Measurements from ENCODE around the gene FYN.
"Not testable (repeated sequence)": the region's sequence is repeated elsewhere in the genome, so short reads cannot be mapped to it uniquely, and the experiment has no call there.

The FYN gene

GRCh38 chr6:111786151-111786550 is 87.1 kb downstream of the FYN start:
- not testable (repeated sequence) for H3K27ac ChIP-seq (ENCODE audit: low read depth, low read length); H3K27me3 ChIP-seq (ENCODE audit: control insufficient read depth, insufficient read depth, low read length); H3K9me3 ChIP-seq (ENCODE audit: control insufficient read depth, insufficient read depth, low read depth, low read length); H3K36me3 ChIP-seq (ENCODE audit: control insufficient read depth, insufficient read depth, low read length); H3K4me3 ChIP-seq (ENCODE audit: low read depth, low read length); H3K9ac ChIP-seq (ENCODE audit: low read length)
- peaks cover 15% of the 10 kb centered on the region for H3K4me1 ChIP-seq (ENCODE audit: control insufficient read depth, insufficient read depth, low read length)

DNA sequence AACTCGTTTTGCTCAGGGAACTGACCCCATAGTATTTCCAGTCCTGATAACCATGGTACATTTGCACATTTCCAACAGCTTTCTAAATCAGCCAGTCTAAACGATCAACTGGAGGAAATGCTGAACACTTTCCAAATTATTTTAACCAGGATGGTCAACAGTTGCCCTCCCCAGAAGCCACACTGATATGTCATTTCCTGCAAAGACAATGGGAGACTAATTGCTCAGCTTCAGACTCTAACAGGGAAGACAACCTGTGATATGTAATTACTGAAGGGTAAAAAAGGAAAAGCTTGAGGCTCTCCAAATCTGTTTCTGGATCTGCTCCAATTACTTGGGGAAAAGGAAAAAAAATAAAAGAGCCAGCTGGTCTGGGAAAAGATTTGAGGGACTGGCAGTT is 88.8 kb downstream of the FYN start:
- no peak overlapping the region for H3K9ac ChIP-seq (ENCODE audit: low read length)
- H3K36me3 ChIP-seq (ENCODE audit: control insufficient read depth, insufficient read depth, low read length), result no peaks in the 10 kb centered on the region
- H3K4me3 ChIP-seq (ENCODE audit: low read depth, low read length), result no peak overlapping the region
- H3K27me3 ChIP-seq (ENCODE audit: control insufficient read depth, insufficient read depth, low read length), result no peaks in the 10 kb centered on the region
- H3K27ac ChIP-seq (ENCODE audit: low read depth, low read length), result no peak overlapping the region
- H3K4me1 ChIP-seq (ENCODE audit: control insufficient read depth, insufficient read depth, low read length), result peaks cover 17% of the 10 kb centered on the region
- H3K9me3 ChIP-seq (ENCODE audit: control insufficient read depth, insufficient read depth, low read depth, low read length), result no peaks in the 10 kb centered on the region

DNA sequence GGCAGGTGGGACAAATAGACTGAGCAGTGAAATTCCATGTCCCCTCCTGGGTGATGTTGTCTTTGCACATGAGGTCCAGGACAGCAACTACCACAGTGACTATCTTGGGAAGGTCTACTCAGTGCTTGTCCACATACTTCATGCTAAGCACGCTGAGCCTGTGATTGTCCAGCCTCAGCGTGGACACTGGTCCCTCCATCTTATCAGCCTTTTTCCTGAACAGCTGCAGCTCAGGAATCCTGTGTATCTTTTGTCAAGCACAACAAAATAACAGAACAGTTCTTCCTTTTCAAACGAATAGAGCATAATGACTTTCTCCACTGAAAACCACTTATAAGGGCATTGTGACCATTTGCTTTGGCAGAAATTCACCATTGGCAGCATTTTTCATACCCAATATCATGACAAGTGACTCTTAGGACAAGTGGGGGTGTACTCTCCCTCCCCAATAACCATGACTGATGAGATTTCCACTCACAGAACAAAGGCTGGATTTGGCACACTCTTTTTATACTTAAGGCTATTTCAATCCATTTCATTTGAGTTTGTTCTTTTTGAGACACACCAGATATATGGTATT is 90.3 kb downstream of the FYN start:
- Histone ChIP-seq H3K27me3 (ENCODE audit: control insufficient read depth, insufficient read depth, low read length) (no peaks in the 10 kb centered on the region), H3K9ac (ENCODE audit: low read length) (no peak overlapping the region), H3K9me3 (ENCODE audit: control insufficient read depth, insufficient read depth, low read depth, low read length) (no peaks in the 10 kb centered on the region), H3K4me1 (ENCODE audit: control insufficient read depth, insufficient read depth, low read length) (peaks cover 13% of the 10 kb centered on the region), H3K27ac (ENCODE audit: low read depth, low read length) (no peak overlapping the region), H3K4me3 (ENCODE audit: low read depth, low read length) (no peak overlapping the region), H3K36me3 (ENCODE audit: control insufficient read depth, insufficient read depth, low read length) (no peaks in the 10 kb centered on the region)

- Histone ChIP-seq H3K9ac (ENCODE audit: low read length) (no peak overlapping the region), H3K4me3 (ENCODE audit: low read depth, low read length) (no peak overlapping the region), H3K27ac (ENCODE audit: low read depth, low read length) (no peak overlapping the region), H3K27me3 (ENCODE audit: control insufficient read depth, insufficient read depth, low read length) (no peaks in the 10 kb centered on the region), H3K36me3 (ENCODE audit: control insufficient read depth, insufficient read depth, low read length) (no peaks in the 10 kb centered on the region), H3K4me1 (ENCODE audit: control insufficient read depth, insufficient read depth, low read length) (peaks cover 16% of the 10 kb centered on the region), H3K9me3 (ENCODE audit: control insufficient read depth, insufficient read depth, low read depth, low read length) (no peaks in the 10 kb centered on the region)
Observed at GRCh38 chr6:111782192-111782809, 91.0 kb downstream of the FYN start.

DNA sequence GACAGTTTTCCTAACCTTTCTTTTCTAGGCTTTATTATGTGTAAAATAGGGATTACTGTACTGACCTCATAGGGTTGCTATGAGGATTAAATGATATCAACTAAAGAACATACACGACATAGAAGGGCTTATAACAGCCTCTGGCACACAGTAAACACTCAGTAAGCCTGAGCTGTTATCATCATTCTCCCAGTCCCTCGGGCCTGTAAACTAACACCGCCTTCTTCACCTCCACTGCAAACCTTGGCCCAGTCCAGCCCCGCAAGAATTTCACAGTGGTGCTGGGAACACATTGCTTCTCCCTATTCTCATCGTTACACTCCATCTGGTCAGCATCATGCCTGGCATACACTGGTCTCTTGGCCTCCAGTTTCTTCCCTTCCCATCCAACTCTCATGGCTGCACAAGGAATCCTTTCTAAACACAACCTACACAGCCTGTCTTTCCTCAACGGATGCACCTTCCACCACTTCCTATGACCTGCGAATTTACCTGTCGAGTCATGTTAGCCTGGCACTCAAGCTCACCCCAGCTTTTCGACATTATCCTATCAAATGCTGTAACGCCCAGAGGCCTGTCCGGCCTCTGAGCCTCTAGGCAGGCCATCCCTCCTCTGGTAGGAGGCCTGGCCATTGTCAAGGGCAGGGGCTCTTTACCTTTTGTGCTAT is 92.1 kb downstream of the FYN start:
- Histone ChIP-seq H3K9ac (ENCODE audit: low read length) (no peak overlapping the region), H3K27ac (ENCODE audit: low read depth, low read length) (no peak overlapping the region), H3K4me3 (ENCODE audit: low read depth, low read length) (no peak overlapping the region), H3K9me3 (ENCODE audit: control insufficient read depth, insufficient read depth, low read depth, low read length) (no peaks in the 10 kb centered on the region), H3K27me3 (ENCODE audit: control insufficient read depth, insufficient read depth, low read length) (no peaks in the 10 kb centered on the region), H3K36me3 (ENCODE audit: control insufficient read depth, insufficient read depth, low read length) (no peaks in the 10 kb centered on the region), H3K4me1 (ENCODE audit: control insufficient read depth, insufficient read depth, low read length) (peaks cover 18% of the 10 kb centered on the region)

GRCh38 chr6:111780393-111780792 is 92.9 kb downstream of the FYN start:
- H3K27ac ChIP-seq (ENCODE audit: low read depth, low read length), result no peak overlapping the region
- no peaks in the 10 kb centered on the region for H3K27me3 ChIP-seq (ENCODE audit: control insufficient read depth, insufficient read depth, low read length)
- H3K36me3 ChIP-seq (ENCODE audit: control insufficient read depth, insufficient read depth, low read length), result no peaks in the 10 kb centered on the region
- H3K4me1 ChIP-seq (ENCODE audit: control insufficient read depth, insufficient read depth, low read length), result peaks cover 26% of the 10 kb centered on the region
- H3K9ac ChIP-seq (ENCODE audit: low read length), result no peak overlapping the region
- H3K4me3 ChIP-seq (ENCODE audit: low read depth, low read length), result no peak overlapping the region
- no peaks in the 10 kb centered on the region for H3K9me3 ChIP-seq (ENCODE audit: control insufficient read depth, insufficient read depth, low read depth, low read length)

- H3K4me1 ChIP-seq (ENCODE audit: control insufficient read depth, insufficient read depth, low read length), result peaks cover 21% of the 10 kb centered on the region
- no peaks in the 10 kb centered on the region for H3K27me3 ChIP-seq (ENCODE audit: control insufficient read depth, insufficient read depth, low read length)
- H3K9me3 ChIP-seq (ENCODE audit: control insufficient read depth, insufficient read depth, low read depth, low read length), result no peaks in the 10 kb centered on the region
- no peak overlapping the region for H3K27ac ChIP-seq (ENCODE audit: low read depth, low read length)
- no peak overlapping the region for H3K9ac ChIP-seq (ENCODE audit: low read length)
- no peak overlapping the region for H3K4me3 ChIP-seq (ENCODE audit: low read depth, low read length)
- H3K36me3 ChIP-seq (ENCODE audit: control insufficient read depth, insufficient read depth, low read length), result no peaks in the 10 kb centered on the region
Observed at GRCh38 chr6:111779660-111780059, 93.6 kb downstream of the FYN start.

GRCh38 chr6:111779031-111779430 is 94.2 kb downstream of the FYN start:
- Histone ChIP-seq H3K9ac (ENCODE audit: low read length) (no peak overlapping the region), H3K27ac (ENCODE audit: low read depth, low read length) (no peak overlapping the region), H3K27me3 (ENCODE audit: control insufficient read depth, insufficient read depth, low read length) (no peaks in the 10 kb centered on the region), H3K9me3 (ENCODE audit: control insufficient read depth, insufficient read depth, low read depth, low read length) (no peaks in the 10 kb centered on the region), H3K36me3 (ENCODE audit: control insufficient read depth, insufficient read depth, low read length) (no peaks in the 10 kb centered on the region), H3K4me1 (ENCODE audit: control insufficient read depth, insufficient read depth, low read length) (peaks cover 24% of the 10 kb centered on the region), H3K4me3 (ENCODE audit: low read depth, low read length) (no peak overlapping the region)

GRCh38 chr6:111777357-111777756 is 95.9 kb downstream of the FYN start:
- Histone ChIP-seq H3K9ac (ENCODE audit: low read length) (no peak overlapping the region), H3K4me3 (ENCODE audit: low read depth, low read length) (no peak overlapping the region), H3K27me3 (ENCODE audit: control insufficient read depth, insufficient read depth, low read length) (no peaks in the 10 kb centered on the region), H3K27ac (ENCODE audit: low read depth, low read length) (no peak overlapping the region), H3K9me3 (ENCODE audit: control insufficient read depth, insufficient read depth, low read depth, low read length) (no peaks in the 10 kb centered on the region), H3K36me3 (ENCODE audit: control insufficient read depth, insufficient read depth, low read length) (no peaks in the 10 kb centered on the region), H3K4me1 (ENCODE audit: control insufficient read depth, insufficient read depth, low read length) (peaks cover 24% of the 10 kb centered on the region)

- Histone ChIP-seq H3K27me3 (ENCODE audit: control insufficient read depth, insufficient read depth, low read length) (no peaks in the 10 kb centered on the region), H3K36me3 (ENCODE audit: control insufficient read depth, insufficient read depth, low read length) (no peaks in the 10 kb centered on the region), H3K9me3 (ENCODE audit: control insufficient read depth, insufficient read depth, low read depth, low read length) (no peaks in the 10 kb centered on the region), H3K4me3 (ENCODE audit: low read depth, low read length) (no peak overlapping the region), H3K4me1 (ENCODE audit: control insufficient read depth, insufficient read depth, low read length) (peaks cover 25% of the 10 kb centered on the region), H3K9ac (ENCODE audit: low read length) (no peak overlapping the region), H3K27ac (ENCODE audit: low read depth, low read length) (no peak overlapping the region)
Observed at GRCh38 chr6:111776236-111777221, 96.7 kb downstream of the FYN start.
